OCI-LY1 (cell line): ENCODE measurements around the gene EOMES.

ENCODE experiments used
- CTCF ChIP-seq: fragments of 200-600 bp; sonication (generic), shearing (Covaris generic); IDR thresholded peaks from 2 replicates; pipeline ENCODE4 v1.5.1; 2017; ENCODE audit warnings: mild to moderate bottlenecking, antibody characterized with exemption, low read length, moderate library complexity, mixed read lengths
- EZH2 ChIP-seq: fragments of 200-600 bp; sonication (generic), shearing (Covaris generic); IDR thresholded peaks from 2 replicates; pipeline ENCODE4 v1.8.0; 2017; ENCODE audit warnings: borderline replicate concordance, mixed run types, mild to moderate bottlenecking, antibody characterized with exemption, low read length, moderate library complexity, mixed read lengths

DNA sequence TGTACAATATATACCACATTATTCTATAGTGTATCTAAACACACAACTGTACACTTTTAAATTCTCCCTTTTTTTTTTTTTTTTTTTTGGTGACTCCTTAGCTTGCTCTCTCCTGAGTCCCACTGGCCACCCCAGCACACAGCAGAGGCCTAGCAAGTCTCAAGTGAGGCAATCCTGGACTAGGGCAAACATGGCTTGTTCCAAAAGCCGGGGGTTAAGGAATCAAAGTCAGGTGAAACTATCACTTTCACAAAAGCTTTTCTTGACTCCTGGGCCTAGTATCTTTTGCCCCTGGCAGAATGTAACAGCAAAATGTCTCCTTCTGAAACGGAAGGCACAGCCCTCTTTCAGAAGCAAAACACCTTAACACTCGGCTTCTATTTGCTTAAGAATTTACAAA lies 5.8 kb downstream of the EOMES start:
- TF ChIP-seq CTCF (no peak), EZH2 (no peak)
